ENCODE results near the gene ASXL1. TPM values are rescaled to one million over a fixed set of nuclear protein-coding genes. Genes with fewer than 3 reads are reported as not detected.
A peak's percentile ranks its signal among the peaks of the same experiment; 100 is the strongest.

ASXL1 gene
- polyA plus RNA-seq, 3 donors = 1.8 to 47.1 (median 2.8) TPM

GRCh38 chr20:32466739-32467505, 108.8 kb downstream of the ASXL1 start:
- Histone ChIP-seq H4K20me1 (ENCODE audit: insufficient read depth, low read length) (peaks cover 75% of the 10 kb centered on the region), H2AFZ (ENCODE audit: insufficient read depth, low read depth, low read length, poor library complexity, severe bottlenecking) (no peak overlapping the region), H3K9ac (ENCODE audit: insufficient read depth, low read length, poor library complexity, severe bottlenecking) (no peak overlapping the region), H3K4me1 (ENCODE audit: control insufficient read depth in 1 of 2, insufficient read depth in 2 of 2, low read length in 2 of 2) (peaks cover 21 to 23% of the 10 kb centered on the region in 2 donors), H3K27ac (ENCODE audit: low read depth in 1 of 2, low read length in 2 of 2) (no peak overlapping the region), H3K4me2 (replicated peaks; ENCODE audit: extremely low read depth, low read length, poor library complexity, severe bottlenecking) (no peak overlapping the region), H3K79me2 (ENCODE audit: insufficient read depth, low read length) (peaks cover 25% of the 10 kb centered on the region), H3K36me3 (replicated peaks in 1 of 2; ENCODE audit: control insufficient read depth in 1 of 2, insufficient read depth in 2 of 2, low read length in 2 of 2) (peaks cover 14 to 16% of the 10 kb centered on the region in 2 donors), H3K4me3 (replicated peaks in 1 of 3; ENCODE audit: low read depth in 2 of 3, low read length in 3 of 3) (no peak overlapping the region), H3K27me3 (ENCODE audit: control insufficient read depth in 2 of 2, insufficient read depth in 2 of 2, low read length in 2 of 2) (no peaks in the 10 kb centered on the region), H3K9me3 (replicated peaks in 1 of 2; ENCODE audit: control insufficient read depth in 1 of 2, insufficient read depth in 1 of 2, low read length in 2 of 2) (no peaks in the 10 kb centered on the region)
- H3K27ac Mint-ChIP-seq = peak overlapping the region in 1 of 7 donors; percentile 26
- TF ChIP-seq CTCF (IDR thresholded peaks at IDR 0.05) = no peak
- no peak overlapping the region for H3K4me3 Mint-ChIP-seq
- intact Hi-C loops (cut with micrococcal nuclease) = no loop called here
- 90% methylated on average over 12 of the region's 16 CpGs for WGBS (ENCODE audit: insufficient coverage)
- peaks cover 0 to under 1% (median 0%) of the 10 kb centered on the region in 7 donors for H3K9me3 Mint-ChIP-seq
- H3K36me3 Mint-ChIP-seq = peaks cover 12 to 15% of the 10 kb centered on the region in 2 donors
- H3K27me3 Mint-ChIP-seq (ENCODE audit: low read depth in 3 of 3) = peaks cover 1 to 5% (median 2%) of the 10 kb centered on the region in 3 donors
- no peak for DNase-seq
- peaks cover 32% of the 10 kb centered on the region for H3K4me1 Mint-ChIP-seq

- Mint-ChIP-seq H3K27ac (peak overlapping the region in 1 of 7 donors; percentile 37), H3K9me3 (peaks cover 0 to 4% (median 0%) of the 10 kb centered on the region in 7 donors), H3K4me3 (no peak overlapping the region), H3K4me1 (peaks cover 32% of the 10 kb centered on the region), H3K27me3 (ENCODE audit: low read depth in 3 of 3) (peaks cover 1 to 3% (median 2%) of the 10 kb centered on the region in 3 donors), H3K36me3 (peaks cover 11% of the 10 kb centered on the region in 2 donors)
- Histone ChIP-seq H3K79me2 (ENCODE audit: insufficient read depth, low read length) (peaks cover 28% of the 10 kb centered on the region), H3K36me3 (replicated peaks in 1 of 2; ENCODE audit: control insufficient read depth in 1 of 2, insufficient read depth in 2 of 2, low read length in 2 of 2) (peaks cover 10 to 20% of the 10 kb centered on the region in 2 donors), H4K20me1 (ENCODE audit: insufficient read depth, low read length) (peaks cover 83% of the 10 kb centered on the region), H3K4me2 (replicated peaks; ENCODE audit: extremely low read depth, low read length, poor library complexity, severe bottlenecking) (no peak overlapping the region), H3K4me3 (replicated peaks in 1 of 3; ENCODE audit: low read depth in 2 of 3, low read length in 3 of 3) (no peak overlapping the region), H3K9me3 (replicated peaks in 1 of 2; ENCODE audit: control insufficient read depth in 1 of 2, insufficient read depth in 1 of 2, low read length in 2 of 2) (no peaks in the 10 kb centered on the region), H3K27me3 (ENCODE audit: control insufficient read depth in 2 of 2, insufficient read depth in 2 of 2, low read length in 2 of 2) (no peaks in the 10 kb centered on the region), H2AFZ (ENCODE audit: insufficient read depth, low read depth, low read length, poor library complexity, severe bottlenecking) (no peak overlapping the region), H3K9ac (ENCODE audit: insufficient read depth, low read length, poor library complexity, severe bottlenecking) (no peak overlapping the region), H3K27ac (ENCODE audit: low read depth in 1 of 2, low read length in 2 of 2) (no peak overlapping the region), H3K4me1 (ENCODE audit: control insufficient read depth in 1 of 2, insufficient read depth in 2 of 2, low read length in 2 of 2) (peaks cover 21 to 23% of the 10 kb centered on the region in 2 donors)
- intact Hi-C loops (cut with micrococcal nuclease) = no loop called here
- DNase-seq = no peak
- no peak for TF ChIP-seq CTCF (IDR thresholded peaks at IDR 0.05)
- WGBS (ENCODE audit: insufficient coverage) = 92% methylated on average over 10 of the region's 12 CpGs
These were observed 109.6 kb downstream of the ASXL1 start for GRCh38 chr20:32467506-32468312.
